Kidney epithelial cell (primary cell): ENCODE results near the gene PARP14. TPM values are rescaled to one million over a fixed set of nuclear protein-coding genes. Genes with fewer than 3 reads are reported as not detected.
"Not testable (repeated sequence)": the region's sequence is repeated elsewhere in the genome, so short reads cannot be mapped to it uniquely, and the experiment has no call there.

Experiments used
- DNase-seq: peaks from one replicate; pipeline ENCODE4 v3.0.0-alpha.2; 2010; ENCODE audit warnings: low read depth
- H3K27me3 ChIP-seq: 2 replicates; pipeline ENCODE4 v1.6.0; 2011; ENCODE audit warnings: low read length; ENCODE audit not compliant: control insufficient read depth, insufficient read depth
- H3K36me3 ChIP-seq: 2 replicates; pipeline ENCODE4 v1.5.1; 2011; ENCODE audit warnings: low read length; ENCODE audit not compliant: control insufficient read depth, insufficient read depth
- H3K4me3 ChIP-seq: 2 replicates; pipeline ENCODE4 v1.5.1; 2011; ENCODE audit warnings: low read depth, mild to moderate bottlenecking, control low read depth, low read length
- total RNA-seq: library from RNA; depleted of rRNA; stranded (reverse); fragments of >200 nt; gene quantifications from 2 replicates; pipeline ENCODE4 v1.2.3, GENCODE V29; 2015
- TF ChIP-seq, protein P1 (sequence below): IDR thresholded peaks from 2 replicates; pipeline ENCODE4 v1.5.1; 2011; ENCODE audit warnings: mild to moderate bottlenecking, moderate library complexity, low read length, control low read depth, inconsistent platforms; ENCODE audit not compliant: insufficient read depth, poor library complexity, severe bottlenecking

The PARP14 gene
- total RNA-seq, 1 donor from 2014 or later, result 46.9 TPM

DNA sequence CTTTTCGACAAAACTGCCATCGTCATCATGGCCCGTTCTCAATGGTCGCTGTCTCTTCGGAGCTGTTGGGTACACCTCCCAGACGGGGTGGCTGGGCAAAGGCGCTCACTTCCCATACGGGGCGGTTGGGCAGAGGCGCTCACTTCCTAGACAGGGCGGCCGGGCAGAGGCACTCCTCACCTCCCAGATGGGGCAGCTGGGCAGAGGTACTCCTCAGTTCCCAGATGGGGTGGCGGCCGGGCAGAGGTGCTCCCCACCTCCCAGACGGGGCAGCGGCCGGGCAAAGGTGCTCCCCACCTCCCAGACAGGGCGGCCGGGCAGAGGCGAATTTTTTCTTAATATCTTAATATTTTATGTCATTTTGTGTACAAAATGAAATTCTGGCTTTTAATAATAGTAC is 44.5 kb downstream of the PARP14 start:
- Histone ChIP-seq H3K27me3 (no peaks in the 10 kb centered on the region), H3K36me3 (peaks cover under 1% of the 10 kb centered on the region), H3K4me3 (no peak overlapping the region)
- TF ChIP-seq, protein P1, sequence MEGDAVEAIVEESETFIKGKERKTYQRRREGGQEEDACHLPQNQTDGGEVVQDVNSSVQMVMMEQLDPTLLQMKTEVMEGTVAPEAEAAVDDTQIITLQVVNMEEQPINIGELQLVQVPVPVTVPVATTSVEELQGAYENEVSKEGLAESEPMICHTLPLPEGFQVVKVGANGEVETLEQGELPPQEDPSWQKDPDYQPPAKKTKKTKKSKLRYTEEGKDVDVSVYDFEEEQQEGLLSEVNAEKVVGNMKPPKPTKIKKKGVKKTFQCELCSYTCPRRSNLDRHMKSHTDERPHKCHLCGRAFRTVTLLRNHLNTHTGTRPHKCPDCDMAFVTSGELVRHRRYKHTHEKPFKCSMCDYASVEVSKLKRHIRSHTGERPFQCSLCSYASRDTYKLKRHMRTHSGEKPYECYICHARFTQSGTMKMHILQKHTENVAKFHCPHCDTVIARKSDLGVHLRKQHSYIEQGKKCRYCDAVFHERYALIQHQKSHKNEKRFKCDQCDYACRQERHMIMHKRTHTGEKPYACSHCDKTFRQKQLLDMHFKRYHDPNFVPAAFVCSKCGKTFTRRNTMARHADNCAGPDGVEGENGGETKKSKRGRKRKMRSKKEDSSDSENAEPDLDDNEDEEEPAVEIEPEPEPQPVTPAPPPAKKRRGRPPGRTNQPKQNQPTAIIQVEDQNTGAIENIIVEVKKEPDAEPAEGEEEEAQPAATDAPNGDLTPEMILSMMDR, result no peak
- no peak for DNase-seq

DNA sequence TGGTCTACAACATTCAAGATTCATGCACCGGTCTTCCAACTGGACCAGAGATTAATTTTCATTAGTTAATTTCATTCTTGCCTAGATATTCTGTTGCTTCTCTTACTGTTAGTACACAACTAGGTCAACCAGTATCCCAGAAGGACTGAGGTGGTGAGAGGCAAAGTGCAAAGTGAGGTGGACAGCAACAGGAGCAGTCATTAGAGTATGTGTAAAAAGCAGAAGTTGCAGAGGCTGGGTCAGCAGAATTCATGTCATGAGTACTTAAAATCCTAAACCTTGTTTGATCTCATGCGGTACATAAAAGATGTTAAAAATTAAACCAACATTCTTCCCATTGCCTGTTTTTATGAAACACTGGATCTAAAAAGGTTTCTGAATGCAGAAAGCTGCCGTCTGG is 46.7 kb downstream of the PARP14 start:
- TF ChIP-seq, protein P1, result no peak
- no peaks in the 10 kb centered on the region for H3K27me3 ChIP-seq
- peaks cover 3% of the 10 kb centered on the region for H3K36me3 ChIP-seq
- H3K4me3 ChIP-seq, result no peak overlapping the region
- no peak for DNase-seq

DNA sequence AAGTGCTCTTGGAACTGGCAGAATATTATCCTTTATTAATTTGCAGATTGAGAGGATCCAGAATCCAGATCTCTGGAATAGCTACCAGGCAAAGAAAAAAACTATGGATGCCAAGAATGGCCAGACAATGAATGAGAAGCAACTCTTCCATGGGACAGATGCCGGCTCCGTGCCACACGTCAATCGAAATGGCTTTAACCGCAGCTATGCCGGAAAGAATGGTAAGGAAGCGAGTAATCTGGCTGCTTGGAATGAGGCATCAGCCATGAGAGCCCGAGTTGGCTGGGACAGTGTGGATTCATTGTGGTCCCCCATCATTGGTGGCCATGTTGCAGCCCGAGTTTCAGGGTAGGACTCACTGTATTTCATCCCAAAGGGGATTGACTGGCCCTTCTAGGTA is 47.1 kb downstream of the PARP14 start:
- TF ChIP-seq, protein P1, result no peak
- no peak for DNase-seq

DNA sequence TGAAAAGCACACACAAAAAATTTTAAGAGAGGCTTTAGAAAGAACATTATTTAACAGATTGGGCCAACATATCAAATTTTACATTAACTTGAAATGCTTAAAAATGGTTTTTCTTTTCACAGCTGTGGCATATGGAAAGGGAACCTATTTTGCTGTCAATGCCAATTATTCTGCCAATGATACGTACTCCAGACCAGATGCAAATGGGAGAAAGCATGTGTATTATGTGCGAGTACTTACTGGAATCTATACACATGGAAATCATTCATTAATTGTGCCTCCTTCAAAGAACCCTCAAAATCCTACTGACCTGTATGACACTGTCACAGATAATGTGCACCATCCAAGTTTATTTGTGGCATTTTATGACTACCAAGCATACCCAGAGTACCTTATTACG is 47.5 kb downstream of the PARP14 start:
- TF ChIP-seq, protein P1, result no peak
- peaks cover 3% of the 10 kb centered on the region for H3K36me3 ChIP-seq
- H3K27me3 ChIP-seq, result no peaks in the 10 kb centered on the region
- DNase-seq, result no peak
- no peak overlapping the region for H3K4me3 ChIP-seq

More for the DNA sequence above, 47.1 kb downstream of the PARP14 start:
- no peaks in the 10 kb centered on the region for H3K27me3 ChIP-seq
- H3K36me3 ChIP-seq, result peaks cover 3% of the 10 kb centered on the region
- no peak overlapping the region for H3K4me3 ChIP-seq

DNA sequence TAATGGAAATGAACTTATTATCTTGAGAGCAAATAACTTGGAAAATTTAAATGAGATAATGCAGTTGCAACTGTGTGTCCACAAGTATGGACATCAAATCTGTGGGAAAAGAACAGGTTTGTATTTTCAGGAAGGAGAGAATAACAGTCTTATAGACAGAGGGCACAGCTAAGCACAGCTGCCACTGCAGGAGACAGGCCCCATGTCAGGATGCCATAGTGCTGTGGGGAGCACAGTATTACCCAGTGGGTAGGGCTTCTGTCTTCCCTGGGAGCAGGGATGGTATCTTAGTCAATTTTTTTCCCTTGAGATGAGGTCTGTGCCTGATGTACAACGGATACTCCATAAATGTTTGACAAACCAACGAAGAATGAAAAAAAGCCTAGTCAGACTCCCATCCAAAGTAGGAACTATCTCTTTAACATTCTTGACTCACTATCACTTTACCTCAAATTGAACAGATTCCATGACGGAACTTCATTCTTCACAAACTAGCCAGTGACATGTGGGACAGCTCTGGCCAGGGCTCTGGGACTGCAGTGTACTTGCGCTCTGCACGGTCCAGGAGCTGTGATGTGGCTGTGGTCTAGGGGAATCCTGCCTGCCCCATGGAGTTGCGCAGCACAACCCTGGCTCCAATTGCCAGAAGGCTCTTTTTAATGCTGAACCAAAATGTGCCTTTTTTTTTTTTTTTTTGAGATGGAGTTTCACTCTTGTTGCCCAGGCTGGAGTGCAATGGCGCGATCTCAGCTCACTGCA is 48.3 kb downstream of the PARP14 start:
- Histone ChIP-seq H3K4me3 (no peak overlapping the region), H3K36me3 (peaks cover 3% of the 10 kb centered on the region), H3K27me3 (no peaks in the 10 kb centered on the region)
- TF ChIP-seq, protein P1, result no peak
- DNase-seq, result no peak

DNA sequence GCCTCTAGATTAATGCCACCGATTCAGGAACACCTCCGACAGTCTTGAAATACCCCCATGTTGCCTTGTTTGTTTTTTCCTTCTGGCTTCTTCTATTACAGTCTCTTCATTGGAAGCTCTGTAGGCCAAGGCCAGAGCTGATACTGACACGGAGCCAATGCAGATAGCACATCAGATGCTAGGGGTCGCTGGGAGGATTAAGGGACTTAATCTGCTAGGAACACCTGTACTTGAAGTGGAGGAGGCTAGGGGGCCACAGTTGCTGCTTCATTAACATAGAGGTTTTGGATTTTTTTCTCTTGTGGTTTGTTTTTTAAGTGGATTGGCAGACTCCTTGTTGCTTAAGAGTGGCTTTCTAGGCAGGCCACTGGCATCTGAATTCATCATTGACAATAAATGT is 49.6 kb downstream of the PARP14 start:
- DNase-seq, result no peak
- TF ChIP-seq, protein P1, result no peak
- Histone ChIP-seq H3K36me3 (peaks cover 3% of the 10 kb centered on the region), H3K27me3 (no peaks in the 10 kb centered on the region), H3K4me3 (no peak overlapping the region)

DNA sequence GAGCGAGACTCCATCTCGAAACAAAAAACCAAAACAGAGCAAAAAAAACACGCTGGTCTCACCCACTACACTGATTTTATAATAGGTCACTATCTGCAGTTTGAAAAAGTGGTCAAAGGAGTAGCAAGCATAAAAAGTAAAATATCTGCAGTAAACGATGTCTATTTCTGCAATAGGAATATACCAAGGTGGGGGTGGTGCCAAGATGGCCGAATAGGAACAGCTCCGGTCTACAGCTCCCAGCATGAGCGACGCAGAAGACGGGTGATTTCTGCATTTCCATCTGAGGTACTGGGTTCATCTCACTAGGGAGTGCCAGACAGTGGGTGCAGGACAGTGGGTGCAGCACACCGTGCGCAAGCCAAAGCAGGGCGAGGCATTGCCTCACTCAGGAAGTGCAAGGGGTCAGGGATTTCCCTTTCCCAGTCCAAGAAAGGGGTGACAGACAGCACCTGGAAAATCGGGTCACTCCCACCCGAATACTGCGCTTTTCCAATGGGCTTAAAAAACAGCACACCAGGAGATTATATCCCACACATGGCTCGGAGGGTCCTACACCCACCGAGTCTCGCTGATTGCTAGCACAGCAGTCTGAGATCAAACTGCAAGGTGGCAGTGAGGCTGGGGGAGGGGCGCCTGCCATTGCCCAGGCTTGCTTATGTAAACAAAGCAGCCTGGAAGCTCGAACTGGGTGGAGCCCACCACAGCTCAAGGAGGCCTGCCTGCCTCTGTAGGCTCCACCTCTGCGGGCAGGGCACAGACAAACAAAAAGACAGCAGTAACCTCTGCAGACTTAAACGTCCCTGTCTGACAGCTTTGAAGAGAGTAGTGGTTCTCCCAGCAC is 52.3 kb downstream of the PARP14 start:
- H3K27me3 ChIP-seq, H3K4me3 ChIP-seq, DNase-seq, H3K36me3 ChIP-seq: not testable (repeated sequence)
